HEK293 (cell line): ENCODE results near the gene ENO2.

Experiments
- ZNF843 ChIP-seq: fragments of 450-650 bp; formaldehyde crosslinking; IDR thresholded peaks from 2 replicates; pipeline ENCODE4 v1.5.1; 2016; ENCODE audit warnings: missing biosample characterization, missing genetic modification characterization
- TF ChIP-seq, protein P1 (sequence below): fragments of 450-650 bp; formaldehyde crosslinking; IDR thresholded peaks from 2 replicates; pipeline ENCODE4 v1.5.1; 2016; ENCODE audit warnings: missing biosample characterization, missing genetic modification characterization

- TF ChIP-seq, protein P1, sequence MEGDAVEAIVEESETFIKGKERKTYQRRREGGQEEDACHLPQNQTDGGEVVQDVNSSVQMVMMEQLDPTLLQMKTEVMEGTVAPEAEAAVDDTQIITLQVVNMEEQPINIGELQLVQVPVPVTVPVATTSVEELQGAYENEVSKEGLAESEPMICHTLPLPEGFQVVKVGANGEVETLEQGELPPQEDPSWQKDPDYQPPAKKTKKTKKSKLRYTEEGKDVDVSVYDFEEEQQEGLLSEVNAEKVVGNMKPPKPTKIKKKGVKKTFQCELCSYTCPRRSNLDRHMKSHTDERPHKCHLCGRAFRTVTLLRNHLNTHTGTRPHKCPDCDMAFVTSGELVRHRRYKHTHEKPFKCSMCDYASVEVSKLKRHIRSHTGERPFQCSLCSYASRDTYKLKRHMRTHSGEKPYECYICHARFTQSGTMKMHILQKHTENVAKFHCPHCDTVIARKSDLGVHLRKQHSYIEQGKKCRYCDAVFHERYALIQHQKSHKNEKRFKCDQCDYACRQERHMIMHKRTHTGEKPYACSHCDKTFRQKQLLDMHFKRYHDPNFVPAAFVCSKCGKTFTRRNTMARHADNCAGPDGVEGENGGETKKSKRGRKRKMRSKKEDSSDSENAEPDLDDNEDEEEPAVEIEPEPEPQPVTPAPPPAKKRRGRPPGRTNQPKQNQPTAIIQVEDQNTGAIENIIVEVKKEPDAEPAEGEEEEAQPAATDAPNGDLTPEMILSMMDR (tag by site-specific recombination): no peak
- TF ChIP-seq ZNF843 (tag by site-specific recombination): no peak
Observed at GRCh38 chr12:6884539-6884938, 29.8 kb upstream of the ENO2 start.
